GM18870 (cell line): ENCODE data around the gene CD19.
"Not testable (repeated sequence)": the region's sequence is repeated elsewhere in the genome, so short reads cannot be mapped to it uniquely, and the experiment has no call there.

Experiments
- ATAC-seq: cut with Tn5 transposase; IDR thresholded peaks from one replicate; pipeline ENCODE4 v1.9.1; 2021; ENCODE audit warnings: moderate library complexity; ENCODE audit not compliant: unreplicated experiment

Gene CD19

GRCh38 chr16:28931801-28932225 is at the start of gene CD19:
TSS of gene CD19 (plus strand) at chr16:28931971. CDS start at chr16:28932001, 30 bp downstream.
- no peak for ATAC-seq

DNA sequence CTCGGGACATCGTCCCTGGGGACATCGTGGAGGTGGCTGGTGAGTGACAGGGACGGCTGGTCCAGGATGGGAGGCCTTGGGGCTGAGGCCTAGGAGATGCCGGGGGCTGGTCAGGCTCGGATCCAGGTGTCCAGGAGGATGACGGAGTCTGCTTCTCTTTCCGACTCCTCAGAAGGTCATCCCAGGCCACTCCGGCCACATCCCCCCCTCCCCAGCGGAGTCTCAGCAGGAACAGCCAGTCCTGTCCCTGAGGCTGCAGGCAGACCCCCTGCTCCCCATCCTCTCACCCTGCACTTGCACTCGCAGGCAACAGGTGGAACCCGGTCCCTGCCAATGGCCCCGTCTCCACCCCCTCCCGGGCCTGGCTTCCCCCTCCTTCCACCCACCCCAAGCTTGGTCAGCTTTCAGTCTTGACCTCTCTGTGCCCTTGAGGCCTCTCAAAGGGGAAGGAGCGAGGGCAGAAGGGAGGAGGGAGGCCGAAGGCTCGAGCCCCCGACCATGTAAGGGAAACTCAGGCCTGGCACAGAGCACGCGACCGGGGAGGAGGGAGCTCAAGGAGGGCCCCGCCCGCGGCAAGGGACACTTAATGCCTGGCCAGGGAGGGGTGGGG is 49.1 kb upstream of the CD19 start:
- ATAC-seq: no peak

- no peak for ATAC-seq
Measured at GRCh38 chr16:28883221-28883996, 48.4 kb upstream of the CD19 start.

GRCh38 chr16:28884045-28884444 is 47.7 kb upstream of the CD19 start:
- no peak for ATAC-seq

DNA sequence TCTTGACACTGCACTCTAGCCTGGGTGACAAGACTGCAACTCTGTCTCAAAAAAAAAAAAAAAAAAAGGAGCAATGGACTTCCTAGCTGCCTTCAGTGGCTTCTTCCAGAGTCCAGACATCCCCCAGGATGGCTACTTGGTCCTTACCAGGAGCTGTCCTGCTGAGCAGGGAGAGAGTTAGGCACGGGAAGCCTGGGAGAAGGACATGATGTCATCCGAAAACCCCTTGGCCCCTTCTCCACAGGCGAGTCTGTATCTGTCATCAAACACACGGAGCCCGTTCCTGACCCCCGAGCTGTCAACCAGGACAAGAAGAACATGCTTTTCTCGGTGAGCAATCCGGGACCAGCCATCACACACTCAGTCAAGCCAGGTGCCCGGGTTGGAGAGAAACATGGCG is 44.8 kb upstream of the CD19 start:
- ATAC-seq: no peak

GRCh38 chr16:28890355-28890754 is 41.4 kb upstream of the CD19 start:
- ATAC-seq: not testable (repeated sequence)

GRCh38 chr16:28891964-28892890 is 39.5 kb upstream of the CD19 start:
- no peak for ATAC-seq

DNA sequence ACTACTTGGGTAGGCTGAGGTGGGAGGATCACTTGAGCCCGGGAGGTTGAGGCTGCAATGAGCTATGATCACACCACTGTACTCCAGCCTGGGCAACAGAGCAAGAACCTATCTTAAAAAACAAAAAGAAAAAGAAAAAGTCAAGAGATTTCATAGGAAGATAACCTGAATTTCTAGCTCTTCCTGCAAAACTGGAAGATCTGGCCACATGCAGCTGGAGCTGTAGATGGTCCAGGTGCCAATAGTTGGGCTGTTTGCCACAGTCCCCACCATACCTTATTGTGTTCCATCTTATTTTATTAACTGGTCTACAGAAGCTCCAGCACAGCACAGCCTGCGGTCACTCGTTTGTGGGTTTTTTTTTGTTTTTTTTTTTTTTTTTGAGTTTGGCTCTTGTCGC is 38.5 kb upstream of the CD19 start:
- ATAC-seq: no peak

DNA sequence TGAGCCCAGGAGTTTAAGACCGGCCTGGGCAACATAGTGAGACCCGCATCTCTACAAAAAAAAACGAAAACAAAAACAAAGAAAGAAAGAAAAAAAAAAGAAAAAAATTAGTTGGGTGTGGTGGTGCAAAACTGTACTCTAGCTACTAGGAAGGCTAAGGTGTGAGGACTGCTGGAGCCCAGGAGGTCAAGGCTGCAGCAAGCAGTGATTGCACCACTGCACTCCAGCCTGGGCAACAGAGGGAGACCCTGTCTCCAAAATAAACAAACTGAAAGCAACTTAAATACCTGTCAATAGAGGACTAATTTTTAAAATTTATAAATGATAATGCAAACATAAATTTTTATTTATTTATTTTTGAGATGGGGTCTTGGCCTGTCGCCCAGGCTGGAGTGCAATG is 36.2 kb upstream of the CD19 start:
- no peak for ATAC-seq

GRCh38 chr16:28897826-28898225 is 33.9 kb upstream of the CD19 start:
- ATAC-seq: no peak

- ATAC-seq: no peak
Measured at GRCh38 chr16:28898266-28898665, 33.5 kb upstream of the CD19 start.

DNA sequence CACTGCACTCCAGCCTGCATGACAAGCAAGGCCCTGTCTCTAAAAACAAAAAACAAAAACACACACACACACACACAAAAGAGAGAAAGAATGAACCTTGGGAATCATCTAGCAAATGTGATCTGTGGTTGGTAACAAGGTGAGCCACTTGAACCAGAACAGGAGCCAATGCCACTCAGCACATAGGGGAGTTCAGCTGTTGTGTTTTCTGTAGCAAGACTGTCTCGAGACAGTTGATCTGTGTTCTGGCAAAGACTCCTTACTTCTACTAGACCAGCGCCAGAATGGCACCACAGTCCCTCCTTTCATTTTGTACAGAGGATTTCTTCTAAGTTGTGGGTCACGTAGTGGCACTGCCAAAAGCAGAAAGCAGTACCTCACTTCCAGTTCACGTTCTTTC is 32.8 kb upstream of the CD19 start:
- ATAC-seq: no peak

- ATAC-seq: no peak
Measured at GRCh38 chr16:28899882-28900590, 31.7 kb upstream of the CD19 start.

- no peak for ATAC-seq
Measured at GRCh38 chr16:28900601-28901000, 31.2 kb upstream of the CD19 start.

- no peak for ATAC-seq
Measured at GRCh38 chr16:28901862-28902261, 29.9 kb upstream of the CD19 start.

GRCh38 chr16:28902909-28903308 is 28.9 kb upstream of the CD19 start:
- no peak for ATAC-seq

DNA sequence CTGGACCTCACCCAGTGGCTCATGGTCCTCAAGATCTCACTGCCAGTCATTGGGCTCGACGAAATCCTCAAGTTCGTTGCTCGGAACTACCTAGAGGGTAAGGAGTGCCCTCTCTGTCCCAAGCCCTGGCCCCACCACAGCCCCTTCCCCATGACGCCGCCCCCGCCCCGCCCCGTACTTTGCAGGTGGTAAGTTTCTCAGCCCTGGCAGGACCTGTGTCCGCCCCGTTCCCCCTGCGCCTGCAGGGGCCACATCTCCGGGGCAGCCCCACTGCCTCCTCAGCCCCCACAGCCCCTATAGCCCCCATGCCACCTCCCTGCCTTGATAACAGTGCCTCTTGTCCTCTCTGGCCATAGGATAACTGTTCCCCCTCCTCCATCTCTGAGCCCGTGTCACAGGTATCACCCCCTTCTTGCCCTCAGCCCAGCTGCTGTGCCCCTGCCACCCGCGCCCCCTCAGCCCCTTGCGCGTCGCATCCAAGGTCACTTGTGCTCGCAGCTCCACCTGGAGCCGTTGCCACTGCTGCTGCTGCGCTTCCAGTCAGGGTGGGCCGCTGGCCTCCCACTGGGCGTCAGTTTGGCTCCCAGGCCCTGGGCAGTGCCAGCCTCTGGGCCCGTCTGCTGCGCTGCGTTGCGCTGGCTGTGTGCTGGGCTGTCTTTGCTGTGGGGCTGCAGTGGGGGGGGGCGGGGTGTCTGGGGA is 28.3 kb upstream of the CD19 start:
- no peak for ATAC-seq

GRCh38 chr16:28904363-28904762 is 27.4 kb upstream of the CD19 start:
- ATAC-seq: no peak

DNA sequence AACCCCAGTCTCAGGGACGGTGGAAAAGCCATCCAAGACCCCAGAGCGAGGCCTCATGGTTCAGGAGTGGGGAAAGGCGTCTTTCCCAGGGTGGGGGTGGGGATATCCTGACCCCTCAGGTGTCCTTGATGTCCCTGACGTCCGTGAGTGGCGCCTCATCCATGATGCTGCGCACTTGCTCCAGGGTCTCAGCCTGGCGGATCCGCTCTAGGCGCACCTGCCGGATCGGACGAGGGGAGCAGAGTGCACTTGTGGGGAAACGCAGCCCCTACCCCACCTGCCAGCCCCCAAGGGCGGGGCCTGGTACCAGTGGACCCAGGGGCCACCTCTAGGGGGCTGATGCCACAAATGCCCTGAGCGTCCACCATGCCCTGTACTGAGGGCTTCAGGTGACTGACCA is 26.9 kb upstream of the CD19 start:
- ATAC-seq: no peak

- ATAC-seq: no peak
Measured at GRCh38 chr16:28905229-28905754, 26.5 kb upstream of the CD19 start.
